CD14-positive monocyte (primary cell): Measurements from ENCODE around the gene SEC16A. TPM values are rescaled to one million over a fixed set of nuclear protein-coding genes. Genes with fewer than 3 reads are reported as not detected.

ENCODE experiments used
- DNase-seq, 3 donors: peaks; one replicate each; pipeline ENCODE4 v3.0.0-alpha.2; 2011 to 2022
- H2AFZ ChIP-seq: 2 replicates; pipeline ENCODE4 v1.6.0; 2012; ENCODE audit warnings: mild to moderate bottlenecking, low read depth, low read length, inconsistent platforms; ENCODE audit not compliant: insufficient read depth, poor library complexity, severe bottlenecking
- H3K27ac ChIP-seq, 2 donors: 1 replicate in 1 of 2; 2 replicates in 1 of 2; pipeline ENCODE4 v1.5.1; 2012 to 2013; ENCODE audit warnings: low read length in 2 of 2, control low read depth in 1 of 2, inconsistent platforms in 1 of 2, low read depth in 1 of 2, mild to moderate bottlenecking in 1 of 2
- H3K27me3 ChIP-seq, 2 donors: one replicate each; pipeline versions ENCODE4 v1.6.0 to v1.6.1; 2011 to 2013; ENCODE audit warnings: low read length in 2 of 2; ENCODE audit not compliant: control insufficient read depth in 2 of 2, insufficient read depth in 2 of 2
- H3K36me3 ChIP-seq, 2 donors: replicated peaks in 1 of 2; 1 replicate in 1 of 2; 2 replicates in 1 of 2; pipeline versions ENCODE4 v1.5.1 to v1.6.1; 2012 to 2013; ENCODE audit warnings: low read length in 2 of 2, control low read depth in 1 of 2, inconsistent platforms in 1 of 2, mild to moderate bottlenecking in 1 of 2; ENCODE audit not compliant: insufficient read depth in 2 of 2, control insufficient read depth in 1 of 2
- H3K4me1 ChIP-seq, 2 donors: 1 replicate in 1 of 2; 2 replicates in 1 of 2; pipeline versions ENCODE4 v1.5.1 to v1.6.1; 2012 to 2013; ENCODE audit warnings: low read length in 2 of 2, control low read depth in 1 of 2, inconsistent platforms in 1 of 2, mild to moderate bottlenecking in 1 of 2, moderate library complexity in 1 of 2; ENCODE audit not compliant: insufficient read depth in 2 of 2, control insufficient read depth in 1 of 2
- H3K4me2 ChIP-seq: replicated peaks from 2 replicates; pipeline ENCODE3; 2012; ENCODE audit warnings: low read length, moderate library complexity, mild to moderate bottlenecking; ENCODE audit not compliant: poor library complexity, severe bottlenecking; ENCODE audit errors: extremely low read depth
- H3K4me3 ChIP-seq, 3 experiments: fragments of 200-600 bp in 1 of 3; sonication (generic) in 1 of 3; replicated peaks in 1 of 3; 1 replicate in 2 of 3; 2 replicates in 1 of 3; pipeline ENCODE4 v1.5.1; 2011 to 2013; ENCODE audit warnings: low read length in 3 of 3, mild to moderate bottlenecking in 3 of 3, control low read depth in 2 of 3, low read depth in 2 of 3, inconsistent platforms in 1 of 3, moderate library complexity in 1 of 3
- H3K79me2 ChIP-seq: 2 replicates; pipeline ENCODE4 v1.6.0; 2012; ENCODE audit warnings: mild to moderate bottlenecking, control low read depth, inconsistent platforms, low read length, moderate library complexity; ENCODE audit not compliant: insufficient read depth
- H3K9ac ChIP-seq: 2 replicates; pipeline ENCODE4 v1.6.0; 2017; ENCODE audit warnings: low read length, mild to moderate bottlenecking; ENCODE audit not compliant: insufficient read depth, poor library complexity, severe bottlenecking
- H3K9me3 ChIP-seq, 2 donors: replicated peaks in 1 of 2; 1 replicate in 1 of 2; 2 replicates in 1 of 2; pipeline versions ENCODE4 v1.5.1 to v1.6.1; 2012 to 2013; ENCODE audit warnings: low read length in 2 of 2, control low read depth in 1 of 2; ENCODE audit not compliant: control insufficient read depth in 1 of 2, insufficient read depth in 1 of 2
- H4K20me1 ChIP-seq: 2 replicates; pipeline ENCODE4 v1.6.0; 2012; ENCODE audit warnings: mild to moderate bottlenecking, low read length, control low read depth, moderate library complexity; ENCODE audit not compliant: insufficient read depth
- H3K27ac Mint-ChIP-seq, 7 donors: one replicate each; pipeline ENCODE4 v1.8.0; 2020; ENCODE audit warnings: mild to moderate bottlenecking in 7 of 7, mixed read lengths in 7 of 7, moderate library complexity in 6 of 7, inconsistent platforms in 2 of 7
- H3K27me3 Mint-ChIP-seq, 3 donors: one replicate each; pipeline ENCODE4 v1.8.0; 2021 to 2022; ENCODE audit warnings: low read depth in 3 of 3, mild to moderate bottlenecking in 3 of 3, mixed read lengths in 3 of 3, moderate library complexity in 3 of 3, inconsistent platforms in 1 of 3
- H3K36me3 Mint-ChIP-seq, 2 donors: one replicate each; pipeline ENCODE4 v1.8.0; 2020; ENCODE audit warnings: mixed read lengths in 2 of 2, inconsistent platforms in 1 of 2, mild to moderate bottlenecking in 1 of 2
- H3K4me1 Mint-ChIP-seq: one replicate; pipeline ENCODE4 v1.8.0; 2020; ENCODE audit warnings: mild to moderate bottlenecking, mixed read lengths
- H3K4me3 Mint-ChIP-seq, 2 donors: one replicate each; pipeline ENCODE4 v1.8.0; 2020; ENCODE audit warnings: mild to moderate bottlenecking in 2 of 2, mixed read lengths in 2 of 2, moderate library complexity in 1 of 2
- H3K9me3 Mint-ChIP-seq, 7 donors: one replicate each; pipeline ENCODE4 v1.8.0; 2020 to 2022; ENCODE audit warnings: mixed read lengths in 7 of 7, mild to moderate bottlenecking in 6 of 7, moderate library complexity in 6 of 7, inconsistent platforms in 2 of 7
- CTCF ChIP-seq: fragments of 200-600 bp; IDR thresholded peaks from one replicate; pipeline ENCODE4 v1.8.0; 2022; ENCODE audit warnings: antibody characterized with exemption, mild to moderate bottlenecking
- WGBS: methylation state at CpG from one replicate; pipeline ENCODE4 v1.1.5; 2013; ENCODE audit warnings: missing lambda C conversion rate; ENCODE audit not compliant: insufficient coverage; 5-methylcytosine and 5-hydroxymethylcytosine counted together
- intact Hi-C, 2 donors: fragments of 100-400 bp; cut with micrococcal nuclease; formaldehyde crosslinking; loops; one replicate each; pipeline versions ENCODE4 v1.15.0 to v1.15.1; 2023
- polyA plus RNA-seq, 3 donors: library from polyadenylated mRNA; depleted of rRNA in 1 of 3; unstranded in 2 of 3; stranded (reverse) in 1 of 3; fragments of 300-500 nt in 2 of 3; fragments of >200 nt in 1 of 3; fragmentation: Illumina TruSeq in 2 of 3; gene quantifications; 1 replicate in 2 of 3; 2 replicates in 1 of 3; pipeline ENCODE4 v1.2.3, GENCODE V29; 2012 to 2021

The SEC16A gene
- polyA plus RNA-seq, 3 donors = 11.1 to 36.8 (median 19.1) TPM

GRCh38 chr9:136447173-136447778 lies 35.6 kb downstream of the SEC16A start:
- Mint-ChIP-seq H3K4me3 (no peak overlapping the region), H3K36me3 (peaks cover 86 to 100% of the 10 kb centered on the region in 2 donors), H3K27me3 (no peaks in the 10 kb centered on the region), H3K4me1 (no peaks in the 10 kb centered on the region), H3K9me3 (peaks cover 0 to 2% (median 0%) of the 10 kb centered on the region in 7 donors), H3K27ac (peak overlapping the region in 1 of 7 donors; percentile 25)
- Histone ChIP-seq H3K36me3 (peaks cover 93 to 98% of the 10 kb centered on the region in 2 donors), H3K4me2 (no peak overlapping the region), H3K79me2 (no peaks in the 10 kb centered on the region), H3K9ac (no peak overlapping the region), H2AFZ (no peak overlapping the region), H3K9me3 (no peaks in the 10 kb centered on the region), H3K27ac (no peak overlapping the region), H3K27me3 (no peaks in the 10 kb centered on the region), H3K4me1 (no peaks in the 10 kb centered on the region), H4K20me1 (peaks cover 42% of the 10 kb centered on the region), H3K4me3 (no peak overlapping the region)
- DNase-seq = no peak
- over 99% methylated on average over 19 of the region's 27 CpGs for WGBS
- TF ChIP-seq CTCF = no peak
- intact Hi-C loops = no loop called here

GRCh38 chr9:136445799-136446198 lies 37.0 kb downstream of the SEC16A start:
- no peak for DNase-seq
- H3K9me3 Mint-ChIP-seq = no peaks in the 10 kb centered on the region
- Histone ChIP-seq H3K27me3 (no peaks in the 10 kb centered on the region), H4K20me1 (peaks cover 32% of the 10 kb centered on the region), H3K4me1 (no peaks in the 10 kb centered on the region), H3K9me3 (no peaks in the 10 kb centered on the region), H3K4me2 (no peak overlapping the region), H2AFZ (no peak overlapping the region), H3K9ac (no peak overlapping the region), H3K27ac (no peak overlapping the region), H3K4me3 (no peak overlapping the region), H3K36me3 (peaks cover 95 to 99% of the 10 kb centered on the region in 2 donors), H3K79me2 (no peaks in the 10 kb centered on the region)
- H3K4me3 Mint-ChIP-seq = no peak overlapping the region
- no peaks in the 10 kb centered on the region for H3K27me3 Mint-ChIP-seq
- H3K27ac Mint-ChIP-seq = peak overlapping the region in 2 of 7 donors; percentile 14 to 68
- 95% methylated on average over 5 of the region's 7 CpGs for WGBS
- intact Hi-C loops = no loop called here
- H3K4me1 Mint-ChIP-seq = no peaks in the 10 kb centered on the region
- TF ChIP-seq CTCF = no peak
- peaks cover 84 to 100% of the 10 kb centered on the region in 2 donors for H3K36me3 Mint-ChIP-seq
